SK-N-MC (cell line): ENCODE results near the gene TPTE.
"Not testable (repeated sequence)": the region's sequence is repeated elsewhere in the genome, so short reads cannot be mapped to it uniquely, and the experiment has no call there.

ENCODE experiments used
- EZH2 ChIP-seq: fragments of 200-600 bp; sonication (generic); IDR thresholded peaks from one replicate; pipeline ENCODE4 v1.6.1; 2017; ENCODE audit warnings: antibody characterized with exemption
- FOXP2 ChIP-seq: optimal IDR thresholded peaks from 2 replicates; pipeline ENCODE3; 2011; ENCODE audit warnings: mild to moderate bottlenecking, moderate library complexity; ENCODE audit not compliant: insufficient read depth; ENCODE audit errors: extremely low read length, control extremely low read depth
- POLR2AphosphoS5 ChIP-seq: IDR thresholded peaks from 2 replicates; pipeline ENCODE4 v1.6.1; 2012; ENCODE audit warnings: mild to moderate bottlenecking, low read depth, low read length, borderline replicate concordance

GRCh38 chr21:10521835-10522500, 585 bp downstream of the TPTE start:
- TF ChIP-seq POLR2AphosphoS5, EZH2, FOXP2: not testable (repeated sequence)
